Gastroesophageal sphincter (tissue), 4 donors: Measurements from ENCODE around the gene RTKN2. TPM values are rescaled to one million over a fixed set of nuclear protein-coding genes. Genes with fewer than 3 reads are reported as not detected.

Experiments
- ATAC-seq: fragments of 150-250 bp; one replicate; pipeline ENCODE4 v1.9.1; 2016; ENCODE audit warnings: mild to moderate bottlenecking, moderate library complexity
- H3K27ac ChIP-seq, 4 donors: fragments of 200-600 bp; sonication (generic) in 3 of 4; 1 replicate in 3 of 4; 2 replicates in 1 of 4; pipeline ENCODE4 v1.5.1; 2016 to 2019
- H3K27me3 ChIP-seq: fragments of 200-600 bp; sonication (generic); one replicate; pipeline ENCODE4 v1.5.1; 2019
- H3K36me3 ChIP-seq, 2 donors: fragments of 200-600 bp; sonication (generic); one replicate each; pipeline ENCODE4 v1.5.1; 2019; ENCODE audit warnings: control low read depth in 1 of 2
- H3K4me1 ChIP-seq, 3 donors: fragments of 200-600 bp; sonication (generic); 1 replicate in 2 of 3; 2 replicates in 1 of 3; pipeline ENCODE4 v1.5.1; 2016 to 2019; ENCODE audit warnings: control low read depth in 2 of 3
- H3K4me3 ChIP-seq, 2 donors: fragments of 200-600 bp; sonication (generic); one replicate each; pipeline ENCODE4 v1.5.1; 2019; ENCODE audit warnings: mild to moderate bottlenecking in 1 of 2, moderate library complexity in 1 of 2
- H3K9me3 ChIP-seq, 3 donors: fragments of 200-600 bp; sonication (generic); one replicate each; pipeline ENCODE4 v1.5.1; 2017 to 2019; ENCODE audit warnings: control low read depth in 2 of 3
- EP300 ChIP-seq: sonication (generic); formaldehyde crosslinking; IDR thresholded peaks from one replicate; pipeline ENCODE4 v1.6.1; 2017; ENCODE audit warnings: antibody characterized with exemption, mild to moderate bottlenecking
- POLR2A ChIP-seq, 2 donors: fragments of 450-650 bp; IDR thresholded peaks; one replicate each; pipeline ENCODE4 v1.6.1; 2017; ENCODE audit warnings: antibody characterized with exemption in 2 of 2, mild to moderate bottlenecking in 2 of 2, moderate library complexity in 1 of 2
- POLR2AphosphoS5 ChIP-seq: sonication (generic); formaldehyde crosslinking; IDR thresholded peaks from one replicate; pipeline ENCODE4 v1.6.1; 2017; ENCODE audit warnings: antibody characterized with exemption
- total RNA-seq, 4 donors: library from RNA; depleted of rRNA; stranded (reverse); fragments of >200 nt; gene quantifications; one replicate each; pipeline ENCODE4 v1.1.0, GENCODE V29; 2016
- TF ChIP-seq, protein P1 (sequence below), 4 experiments: fragments of 200-600 bp in 2 of 4; fragments of 450-650 bp in 2 of 4; sonication (generic) in 1 of 4; IDR thresholded peaks; one replicate each; pipeline ENCODE4 v1.5.1; 2017 to 2019; ENCODE audit warnings: antibody characterized with exemption in 4 of 4, mild to moderate bottlenecking in 2 of 4, moderate library complexity in 2 of 4

RTKN2 gene
- total RNA-seq, 4 donors from 2014 or later: not detected

DNA sequence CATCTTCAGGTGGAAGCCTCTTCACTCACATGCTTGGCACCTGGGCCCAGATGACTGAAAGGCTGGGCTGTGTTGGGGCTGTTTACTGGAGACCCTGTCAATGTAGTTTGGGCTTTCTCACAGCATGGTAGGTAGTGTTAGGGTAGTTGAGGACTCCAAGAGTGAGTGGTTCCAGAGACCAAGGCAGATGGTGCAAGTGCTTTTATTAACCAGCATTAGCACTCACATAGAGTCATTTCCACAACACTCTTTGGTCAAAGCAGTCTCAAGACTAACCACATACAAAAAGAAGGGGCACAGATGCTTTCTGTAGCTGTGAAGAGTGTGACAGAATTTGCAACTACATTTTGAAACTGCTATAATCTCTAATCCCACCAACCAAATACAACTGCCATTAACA is 135.0 kb downstream of the RTKN2 start:
- H3K9me3 ChIP-seq: no peaks in the 10 kb centered on the region
- no peak overlapping the region for H3K27ac ChIP-seq
- no peaks in the 10 kb centered on the region for H3K4me1 ChIP-seq
- no peaks in the 10 kb centered on the region for H3K27me3 ChIP-seq
- no peaks in the 10 kb centered on the region for H3K36me3 ChIP-seq
- no peak overlapping the region for H3K4me3 ChIP-seq
- TF ChIP-seq POLR2A (IDR thresholded peaks at IDR 0.05) (no peak), EP300 (no peak), POLR2AphosphoS5 (no peak)
- TF ChIP-seq, protein P1, sequence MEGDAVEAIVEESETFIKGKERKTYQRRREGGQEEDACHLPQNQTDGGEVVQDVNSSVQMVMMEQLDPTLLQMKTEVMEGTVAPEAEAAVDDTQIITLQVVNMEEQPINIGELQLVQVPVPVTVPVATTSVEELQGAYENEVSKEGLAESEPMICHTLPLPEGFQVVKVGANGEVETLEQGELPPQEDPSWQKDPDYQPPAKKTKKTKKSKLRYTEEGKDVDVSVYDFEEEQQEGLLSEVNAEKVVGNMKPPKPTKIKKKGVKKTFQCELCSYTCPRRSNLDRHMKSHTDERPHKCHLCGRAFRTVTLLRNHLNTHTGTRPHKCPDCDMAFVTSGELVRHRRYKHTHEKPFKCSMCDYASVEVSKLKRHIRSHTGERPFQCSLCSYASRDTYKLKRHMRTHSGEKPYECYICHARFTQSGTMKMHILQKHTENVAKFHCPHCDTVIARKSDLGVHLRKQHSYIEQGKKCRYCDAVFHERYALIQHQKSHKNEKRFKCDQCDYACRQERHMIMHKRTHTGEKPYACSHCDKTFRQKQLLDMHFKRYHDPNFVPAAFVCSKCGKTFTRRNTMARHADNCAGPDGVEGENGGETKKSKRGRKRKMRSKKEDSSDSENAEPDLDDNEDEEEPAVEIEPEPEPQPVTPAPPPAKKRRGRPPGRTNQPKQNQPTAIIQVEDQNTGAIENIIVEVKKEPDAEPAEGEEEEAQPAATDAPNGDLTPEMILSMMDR (IDR thresholded peaks at IDR 0.05): no peak
- no peak for ATAC-seq

Other genes starting within 250 kb of the RTKN2 start
- 1 to 10 TPM in 3 of 4 donors, under 1 TPM in 1; 0.67 to 5.8 (median 1.7) TPM for gene ZNF365, start 105.5 kb upstream of the RTKN2 start, total RNA-seq